ENCODE measurements around the gene NCOA6. TPM values are rescaled to one million over a fixed set of nuclear protein-coding genes. Genes with fewer than 3 reads are reported as not detected.
A peak's percentile ranks its signal among the peaks of the same experiment; 100 is the strongest.

NCOA6 gene
- 28.1 TPM for total RNA-seq
- 30.8 TPM for polyA plus RNA-seq (ENCODE audit: insufficient read depth, low read depth, low replicate concordance)
- long read RNA-seq, donor 1, partial matches to known transcripts: 20 of 20 reads
- long read RNA-seq, donor 1, other reads (novel, unspliced or antisense): 0 of 20 reads
- long read RNA-seq, donor 2, partial matches to known transcripts: 14 of 14 reads
- long read RNA-seq, donor 2, other reads (novel, unspliced or antisense): 0 of 14 reads
- long read RNA-seq, donor 3, partial matches to known transcripts: 19 of 19 reads
- long read RNA-seq, donor 3, other reads (novel, unspliced or antisense): 0 of 19 reads
- long read RNA-seq, donor 4, partial matches to known transcripts: 10 of 10 reads
- long read RNA-seq, donor 4, other reads (novel, unspliced or antisense): 0 of 10 reads
- long read RNA-seq, donor 5: 0 reads
- long read RNA-seq, donor 6: 0 reads
- long read RNA-seq, donor 7, partial matches to known transcripts: 6 of 17 reads
- long read RNA-seq, donor 7, other reads (novel, unspliced or antisense): 11 of 17 reads
- long read RNA-seq, donor 8, partial matches to known transcripts: 8 of 8 reads
- long read RNA-seq, donor 8, other reads (novel, unspliced or antisense): 0 of 8 reads
- long read RNA-seq, donor 9: 0 reads
- long read RNA-seq, donor 10, partial matches to known transcripts: 20 of 20 reads
- long read RNA-seq, donor 10, other reads (novel, unspliced or antisense): 0 of 20 reads

DNA sequence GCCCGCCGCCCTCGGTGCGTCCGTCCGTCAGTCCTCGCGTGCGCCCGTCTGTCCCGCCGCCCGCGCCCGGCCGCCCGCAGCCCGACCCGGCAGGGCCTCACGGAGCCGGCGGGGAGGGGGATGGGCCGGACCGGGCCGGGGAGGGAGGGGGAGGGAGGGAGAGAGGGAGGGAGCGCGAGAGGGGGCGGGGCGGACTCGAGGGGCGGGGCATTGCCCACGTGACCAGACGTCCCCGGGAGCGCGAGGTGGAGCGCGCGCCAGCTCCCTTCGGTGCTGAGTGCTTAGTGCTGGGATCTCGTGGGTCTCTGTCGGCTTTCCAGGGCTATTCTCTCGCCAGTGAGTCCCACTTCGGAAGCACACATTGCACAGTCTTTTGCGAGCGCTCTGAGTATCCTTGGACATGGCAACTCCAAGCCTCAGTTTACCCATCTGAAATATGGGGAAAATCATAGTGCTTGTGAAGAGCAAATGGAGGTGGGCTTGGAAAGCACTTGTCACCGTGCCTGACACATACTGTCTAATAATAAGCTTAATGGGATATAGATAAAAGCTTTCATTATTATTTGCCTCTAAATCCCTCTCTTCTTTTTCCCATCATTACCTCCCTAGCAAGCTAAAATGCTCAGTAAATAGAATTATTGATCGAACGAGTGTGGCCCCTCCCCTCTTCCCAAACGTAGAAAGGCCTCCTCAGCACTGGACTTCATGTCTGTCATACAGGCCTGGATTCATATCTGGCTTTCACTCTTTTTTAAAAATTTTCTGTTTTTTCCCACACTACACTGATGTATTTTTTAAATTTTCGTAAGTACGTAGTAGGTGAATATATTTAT, at the start of gene NCOA6:
TSS of gene NCOA6 (minus strand) at position 122 of the 833 bp plus-strand sequence. CDS start 43,296 bp downstream, outside the sequence.
- peaks cover 0 to 5% (median 0%) of the 10 kb centered on the region in 3 donors for H3K36me3 ChIP-seq (ENCODE audit: control insufficient read depth in 2 of 3, insufficient read depth in 3 of 3, low read length in 3 of 3)

DNA sequence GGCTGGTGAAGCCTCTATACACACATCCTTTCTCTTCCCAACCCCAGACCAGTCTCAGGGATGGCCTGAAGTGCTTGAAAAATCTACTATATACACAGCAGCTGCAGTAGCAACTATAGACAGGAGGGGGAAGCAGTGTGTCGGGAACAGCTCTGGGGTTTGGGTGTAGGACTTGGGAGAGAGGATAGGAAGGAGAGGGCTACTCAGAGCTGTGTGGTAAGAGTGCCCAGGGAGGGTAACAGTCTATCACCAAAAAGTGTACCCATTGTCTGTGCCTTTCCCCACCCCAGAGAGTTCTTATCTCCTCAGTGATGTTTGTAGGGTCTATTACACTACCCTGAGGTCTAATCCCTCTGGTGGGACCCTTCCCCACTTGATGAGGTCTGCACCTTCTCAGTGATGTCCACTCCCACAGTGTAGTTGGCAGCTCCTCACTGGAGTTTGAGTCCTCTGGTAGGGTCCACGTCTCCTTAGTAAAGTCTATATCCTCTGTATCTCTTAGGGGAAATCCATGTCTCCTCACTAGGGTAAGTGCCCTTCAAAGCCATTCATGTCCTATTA, 48.7 kb upstream of the NCOA6 start:
- H3K36me3 ChIP-seq (ENCODE audit: control insufficient read depth in 2 of 3, insufficient read depth in 3 of 3, low read length in 3 of 3): no peaks in the 10 kb centered on the region
- TF ChIP-seq, protein P1, sequence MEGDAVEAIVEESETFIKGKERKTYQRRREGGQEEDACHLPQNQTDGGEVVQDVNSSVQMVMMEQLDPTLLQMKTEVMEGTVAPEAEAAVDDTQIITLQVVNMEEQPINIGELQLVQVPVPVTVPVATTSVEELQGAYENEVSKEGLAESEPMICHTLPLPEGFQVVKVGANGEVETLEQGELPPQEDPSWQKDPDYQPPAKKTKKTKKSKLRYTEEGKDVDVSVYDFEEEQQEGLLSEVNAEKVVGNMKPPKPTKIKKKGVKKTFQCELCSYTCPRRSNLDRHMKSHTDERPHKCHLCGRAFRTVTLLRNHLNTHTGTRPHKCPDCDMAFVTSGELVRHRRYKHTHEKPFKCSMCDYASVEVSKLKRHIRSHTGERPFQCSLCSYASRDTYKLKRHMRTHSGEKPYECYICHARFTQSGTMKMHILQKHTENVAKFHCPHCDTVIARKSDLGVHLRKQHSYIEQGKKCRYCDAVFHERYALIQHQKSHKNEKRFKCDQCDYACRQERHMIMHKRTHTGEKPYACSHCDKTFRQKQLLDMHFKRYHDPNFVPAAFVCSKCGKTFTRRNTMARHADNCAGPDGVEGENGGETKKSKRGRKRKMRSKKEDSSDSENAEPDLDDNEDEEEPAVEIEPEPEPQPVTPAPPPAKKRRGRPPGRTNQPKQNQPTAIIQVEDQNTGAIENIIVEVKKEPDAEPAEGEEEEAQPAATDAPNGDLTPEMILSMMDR (IDR thresholded peaks at IDR 0.05; ENCODE audit: borderline replicate concordance, extremely low read depth, insufficient read depth): peak; percentile 94
- no peaks in the 10 kb centered on the region for H3K9me3 ChIP-seq (ENCODE audit: control insufficient read depth in 2 of 3, insufficient read depth in 1 of 3, low read length in 3 of 3)
- intact Hi-C loops (cut with DNase I): loop anchor here (5.0 kb wide), 1 partner anchor 83 kb away; the partner anchor contains the start of genes GSS and MYH7B
- peak overlapping the region in 1 of 3 donors; percentile 51 for H3K4me3 ChIP-seq (ENCODE audit: low read length in 3 of 3)
- peak overlapping the region; percentile 61 to 88 for H3K27ac ChIP-seq (ENCODE audit: low read depth in 2 of 2, low read length in 2 of 2)
- peaks cover 0 to 31% (median 13%) of the 10 kb centered on the region in 3 donors for H3K4me1 ChIP-seq (ENCODE audit: control insufficient read depth in 2 of 3, insufficient read depth in 2 of 3, low read depth in 1 of 3, low read length in 3 of 3)
- DNase-seq: peak in 4 of 5 donors; percentile 82 to 90 (median 87)
- H3K9ac ChIP-seq (ENCODE audit: low read length in 3 of 3): peak overlapping the region in 1 of 3 donors; percentile 29
- no peak for FAIRE-seq
- H3K27me3 ChIP-seq (ENCODE audit: control insufficient read depth, insufficient read depth, low read length): no peaks in the 10 kb centered on the region

More for the DNA sequence above, at the start of gene NCOA6:
- Histone ChIP-seq H3K4me1 (ENCODE audit: control insufficient read depth in 2 of 3, insufficient read depth in 2 of 3, low read depth in 1 of 3, low read length in 3 of 3) (peaks cover 2 to 9% (median 5%) of the 10 kb centered on the region in 3 donors), H3K27ac (ENCODE audit: low read depth in 2 of 2, low read length in 2 of 2) (peak within 1 kb of the TSS; percentile 81 to 87), H3K9me3 (ENCODE audit: control insufficient read depth in 2 of 3, insufficient read depth in 1 of 3, low read length in 3 of 3) (no peaks in the 10 kb centered on the region), H3K27me3 (ENCODE audit: control insufficient read depth, insufficient read depth, low read length) (no peaks in the 10 kb centered on the region), H3K9ac (ENCODE audit: low read length in 3 of 3) (peak within 1 kb of the TSS; percentile 93 to 95 (median 94)), H3K4me3 (ENCODE audit: low read length in 3 of 3) (peak within 1 kb of the TSS; percentile 96 to 97 (median 97))
- TF ChIP-seq, protein P1 (IDR thresholded peaks at IDR 0.05; ENCODE audit: borderline replicate concordance, extremely low read depth, insufficient read depth): no peak
- DNase-seq (peak; percentile 85 to 96 (median 88)), FAIRE-seq (no peak)
- intact Hi-C loops (cut with DNase I): no loop called here

DNA sequence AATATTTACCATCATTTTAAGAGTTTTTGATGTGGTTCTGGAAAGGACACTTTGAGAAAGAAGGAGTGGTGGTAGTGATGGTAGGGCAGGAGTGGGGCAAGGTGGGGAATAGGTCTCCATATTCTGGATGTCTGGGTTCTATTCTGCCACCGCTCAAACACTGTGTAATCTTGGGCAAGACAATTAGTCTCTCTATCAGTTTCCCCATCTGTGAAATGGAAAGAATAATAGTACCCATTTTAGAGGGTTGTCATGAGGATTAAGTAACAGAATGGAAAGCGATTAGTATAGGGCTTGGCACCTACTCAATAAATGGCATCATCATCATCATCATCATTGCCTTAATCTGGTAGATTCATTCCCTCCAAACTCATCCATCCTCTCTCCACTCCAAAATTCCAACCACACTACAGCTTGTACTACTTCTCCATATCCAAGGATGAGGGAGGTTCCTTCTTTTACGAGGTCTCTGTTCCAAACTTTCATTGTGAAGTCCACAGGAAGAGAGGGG, 48.2 kb upstream of the NCOA6 start:
- peak overlapping the region in 1 of 3 donors; percentile 77 for H3K4me3 ChIP-seq (ENCODE audit: low read length in 3 of 3)
- TF ChIP-seq, protein P1 (IDR thresholded peaks at IDR 0.05; ENCODE audit: borderline replicate concordance, extremely low read depth, insufficient read depth): no peak
- FAIRE-seq (no peak), DNase-seq (no peak)
- no peaks in the 10 kb centered on the region for H3K36me3 ChIP-seq (ENCODE audit: control insufficient read depth in 2 of 3, insufficient read depth in 3 of 3, low read length in 3 of 3)
- peak overlapping the region in 1 of 3 donors; percentile 88 for H3K9ac ChIP-seq (ENCODE audit: low read length in 3 of 3)
- intact Hi-C loops (cut with DNase I): loop anchor here (5.0 kb wide), 1 partner anchor 84 kb away; the partner anchor contains the start of genes GSS and MYH7B
- H3K27me3 ChIP-seq (ENCODE audit: control insufficient read depth, insufficient read depth, low read length): no peaks in the 10 kb centered on the region
- no peaks in the 10 kb centered on the region for H3K9me3 ChIP-seq (ENCODE audit: control insufficient read depth in 2 of 3, insufficient read depth in 1 of 3, low read length in 3 of 3)
- peaks cover 0 to 31% (median 13%) of the 10 kb centered on the region in 3 donors for H3K4me1 ChIP-seq (ENCODE audit: control insufficient read depth in 2 of 3, insufficient read depth in 2 of 3, low read depth in 1 of 3, low read length in 3 of 3)
- H3K27ac ChIP-seq (ENCODE audit: low read depth in 2 of 2, low read length in 2 of 2): no peak overlapping the region

Measured in kidney (tissue), 22 donors.